22Rv1 (cell line): ENCODE results near the gene LRRC27.

Experiments used
- H3K27ac ChIP-seq: fragments of 450-650 bp; 2 replicates; pipeline ENCODE4 v1.5.1; 2017
- CTCF ChIP-seq: fragments of 450-650 bp; IDR thresholded peaks from 2 replicates; pipeline ENCODE4 v1.5.1; 2017; ENCODE audit warnings: mild to moderate bottlenecking
- ZFX ChIP-seq: fragments of 450-650 bp; IDR thresholded peaks from 2 replicates; pipeline ENCODE4 v1.6.1; 2017; ENCODE audit warnings: antibody characterized with exemption, borderline replicate concordance

LRRC27 gene

GRCh38 chr10:132339276-132339675, 7.3 kb downstream of the LRRC27 start:
- TF ChIP-seq CTCF (no peak), ZFX (no peak)
- H3K27ac ChIP-seq, result no peak overlapping the region

- H3K27ac ChIP-seq, result no peak overlapping the region
- no peak for TF ChIP-seq CTCF
- TF ChIP-seq ZFX, result no peak
Observed at GRCh38 chr10:132341017-132341416, 9.0 kb downstream of the LRRC27 start.

- TF ChIP-seq CTCF (no peak), ZFX (no peak)
- no peak overlapping the region for H3K27ac ChIP-seq
Observed at GRCh38 chr10:132341781-132342180, 9.8 kb downstream of the LRRC27 start.

GRCh38 chr10:132342553-132342952, 10.6 kb downstream of the LRRC27 start:
- TF ChIP-seq ZFX (no peak), CTCF (no peak)

GRCh38 chr10:132344386-132344785, 12.4 kb downstream of the LRRC27 start:
- TF ChIP-seq ZFX, result no peak
- no peak for TF ChIP-seq CTCF
- H3K27ac ChIP-seq, result no peak overlapping the region

More at GRCh38 chr10:132342553-132342952, 10.6 kb downstream of the LRRC27 start:
- no peak overlapping the region for H3K27ac ChIP-seq

GRCh38 chr10:132345345-132345744, 13.4 kb downstream of the LRRC27 start:
- H3K27ac ChIP-seq, result no peak overlapping the region
- no peak for TF ChIP-seq ZFX
- TF ChIP-seq CTCF, result no peak

GRCh38 chr10:132346806-132347205, 14.8 kb downstream of the LRRC27 start:
- no peak for TF ChIP-seq CTCF
- TF ChIP-seq ZFX, result no peak
- H3K27ac ChIP-seq, result no peak overlapping the region
